ENCODE data around the gene POFUT2.

POFUT2 gene

GRCh38 chr21:45260191-45260825 lies 27.4 kb downstream of the POFUT2 start:
- DNase-seq: no peak

GRCh38 chr21:45259206-45259840 lies 28.4 kb downstream of the POFUT2 start:
- DNase-seq: no peak

- no peak for DNase-seq
Observed at GRCh38 chr21:45258466-45258865, 29.2 kb downstream of the POFUT2 start.

DNA sequence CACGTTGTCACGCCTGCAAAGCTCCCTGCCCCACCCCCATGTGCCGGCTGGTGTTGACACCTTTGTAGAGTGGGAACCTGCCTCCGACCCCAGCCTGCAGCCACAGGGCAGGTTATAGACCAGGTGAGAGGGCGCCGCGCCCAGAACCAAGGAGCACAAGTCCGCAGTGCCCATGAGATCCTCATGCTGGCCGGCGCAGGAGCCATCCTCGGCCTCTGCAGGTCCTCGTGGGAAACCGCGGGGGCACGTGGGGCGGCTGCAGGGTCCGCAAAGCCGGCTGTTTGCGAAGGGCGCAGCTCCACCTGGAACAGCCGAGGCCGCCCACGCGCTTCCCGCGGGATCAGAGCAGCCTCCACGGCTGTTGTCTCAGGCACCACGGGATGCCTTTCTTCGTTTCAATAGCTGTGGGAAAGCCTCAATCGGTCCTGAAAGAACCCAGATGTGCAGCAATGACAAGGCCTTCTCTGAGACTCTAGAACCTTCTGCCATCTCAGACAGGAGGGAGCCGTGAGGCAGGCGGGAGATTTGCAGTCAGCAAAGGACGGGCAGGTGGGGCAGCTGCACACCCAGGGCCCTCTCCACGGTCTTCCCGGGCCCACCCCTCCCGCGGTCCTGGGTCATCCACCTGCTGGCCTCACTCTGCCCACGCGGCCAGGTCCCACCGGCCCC lies 29.9 kb downstream of the POFUT2 start:
- no peak for DNase-seq

DNA sequence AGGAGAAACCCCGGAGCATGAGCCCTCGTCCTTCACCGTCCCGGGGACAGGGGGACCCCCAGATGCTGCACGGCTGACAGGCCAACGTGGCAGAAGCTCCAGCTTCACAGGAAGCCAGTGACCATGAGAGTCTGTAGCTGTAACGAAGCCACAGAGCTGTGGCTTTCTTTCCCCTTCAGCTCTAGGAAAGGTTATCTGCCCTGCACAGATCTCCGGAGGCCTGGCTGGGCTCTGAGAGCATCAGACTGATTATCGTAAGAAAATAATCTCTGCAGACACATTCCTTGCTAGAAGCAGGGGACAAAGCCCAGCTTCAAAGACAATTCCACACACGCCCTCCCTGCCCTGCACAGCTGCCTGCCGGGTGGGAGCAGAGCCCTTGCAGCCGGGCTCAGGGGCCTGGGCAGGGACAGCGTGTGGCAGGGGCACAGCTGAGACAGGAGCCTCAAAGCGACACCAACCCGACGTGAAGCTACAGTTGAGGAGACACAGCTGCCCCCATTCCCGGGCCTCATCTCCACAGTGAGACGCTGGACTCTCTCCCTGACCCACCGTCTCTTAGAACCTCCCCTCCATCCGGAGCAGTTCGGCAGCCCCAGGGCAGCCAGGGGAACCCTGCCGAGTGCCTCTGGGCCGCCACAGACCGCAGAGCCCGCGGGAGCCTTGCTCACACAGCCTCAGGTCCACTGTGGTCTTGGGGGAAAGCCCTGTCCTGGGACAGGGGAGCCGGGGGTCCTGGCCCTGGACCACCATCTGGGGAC lies 30.6 kb downstream of the POFUT2 start:
- DNase-seq: no peak

DNA sequence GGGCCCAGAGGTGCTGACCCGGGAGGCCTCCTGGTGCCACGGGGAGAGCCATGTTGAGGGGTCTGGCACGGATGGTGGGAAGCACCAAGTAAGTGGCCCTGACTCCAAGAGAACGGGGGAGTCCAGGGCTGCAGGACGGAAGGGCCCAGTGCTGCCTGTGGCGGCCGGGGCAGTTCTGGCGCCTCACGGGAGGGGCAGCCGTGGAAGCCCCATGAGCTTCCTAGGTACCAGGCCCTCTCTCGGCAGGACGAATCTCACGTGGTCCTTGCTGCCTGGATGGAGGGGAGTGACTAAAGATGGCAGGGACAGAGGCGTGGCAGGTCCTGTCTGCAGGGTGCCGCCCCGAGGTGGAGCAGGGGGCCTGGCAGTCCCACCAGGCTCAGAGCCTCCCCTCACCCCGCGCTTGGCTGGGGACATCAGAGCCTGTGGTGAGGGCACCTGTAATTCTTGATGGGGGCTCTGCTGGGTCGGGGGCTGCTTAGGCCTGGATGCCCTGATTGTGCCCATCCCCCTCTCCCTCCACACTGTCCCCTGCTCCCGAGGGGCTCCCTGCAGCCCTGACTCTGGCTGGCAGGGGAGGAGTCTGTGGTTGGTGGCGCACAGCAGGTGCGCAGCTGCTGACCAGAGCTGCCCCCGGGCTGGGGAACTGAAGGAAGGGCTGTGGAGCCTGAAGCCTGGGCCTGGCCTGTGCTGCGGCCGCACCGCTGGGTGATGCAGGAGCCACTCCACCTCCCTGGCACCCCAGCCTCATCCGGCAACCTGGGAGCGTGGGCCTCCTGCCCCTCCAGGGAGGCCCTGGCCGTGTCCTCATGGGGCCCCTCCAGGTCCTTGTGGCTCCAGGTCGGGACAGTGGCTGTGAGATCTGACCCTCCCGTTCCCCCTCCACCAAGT lies 31.4 kb downstream of the POFUT2 start:
- no peak for DNase-seq

- no peak for DNase-seq
Observed at GRCh38 chr21:45255381-45256020, 32.2 kb downstream of the POFUT2 start.

GRCh38 chr21:45254460-45254930 lies 33.2 kb downstream of the POFUT2 start:
- no peak for DNase-seq

DNA sequence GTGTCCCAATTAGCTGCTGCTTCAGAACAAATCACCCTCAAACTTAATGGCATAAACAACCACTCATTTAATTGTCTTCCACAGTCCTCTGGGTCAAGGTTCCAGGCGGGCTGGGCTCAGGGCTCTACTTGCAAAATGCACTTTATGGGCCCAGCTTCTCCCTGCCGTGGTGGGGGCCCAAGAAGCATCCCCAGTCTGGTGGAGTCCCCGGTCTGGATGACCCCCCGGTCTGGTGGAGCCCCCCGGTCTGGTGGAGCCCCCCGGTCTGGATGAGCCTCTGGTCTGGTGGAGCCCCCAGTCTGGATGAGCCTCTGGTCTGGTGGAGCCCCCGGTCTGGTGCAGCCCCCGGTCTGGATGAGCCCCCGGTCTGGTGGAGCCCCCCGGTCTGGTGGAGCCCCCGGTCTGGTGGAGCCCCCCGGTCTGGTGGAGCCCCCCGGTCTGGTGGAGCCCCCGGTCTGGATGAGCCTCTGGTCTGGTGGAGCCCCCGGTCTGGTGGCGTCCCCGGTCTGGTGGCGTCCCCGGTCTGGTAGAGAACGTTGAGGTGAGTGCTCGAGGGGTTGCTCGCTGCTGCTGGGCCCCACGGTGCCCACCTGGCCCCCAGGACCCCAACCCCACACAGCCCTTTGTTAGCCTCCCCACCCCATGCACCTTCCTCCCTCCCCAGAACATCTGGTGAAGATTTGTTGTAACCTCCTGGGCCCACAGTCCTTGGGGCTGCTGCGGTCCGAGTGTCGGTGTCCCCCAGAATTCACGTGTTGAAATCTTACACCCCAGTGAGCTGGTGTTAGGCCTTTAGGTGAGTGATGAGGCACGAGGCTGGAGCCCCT lies 33.8 kb downstream of the POFUT2 start:
- no peak for DNase-seq

GRCh38 chr21:45253180-45253579 lies 34.5 kb downstream of the POFUT2 start:
- DNase-seq: no peak

DNA sequence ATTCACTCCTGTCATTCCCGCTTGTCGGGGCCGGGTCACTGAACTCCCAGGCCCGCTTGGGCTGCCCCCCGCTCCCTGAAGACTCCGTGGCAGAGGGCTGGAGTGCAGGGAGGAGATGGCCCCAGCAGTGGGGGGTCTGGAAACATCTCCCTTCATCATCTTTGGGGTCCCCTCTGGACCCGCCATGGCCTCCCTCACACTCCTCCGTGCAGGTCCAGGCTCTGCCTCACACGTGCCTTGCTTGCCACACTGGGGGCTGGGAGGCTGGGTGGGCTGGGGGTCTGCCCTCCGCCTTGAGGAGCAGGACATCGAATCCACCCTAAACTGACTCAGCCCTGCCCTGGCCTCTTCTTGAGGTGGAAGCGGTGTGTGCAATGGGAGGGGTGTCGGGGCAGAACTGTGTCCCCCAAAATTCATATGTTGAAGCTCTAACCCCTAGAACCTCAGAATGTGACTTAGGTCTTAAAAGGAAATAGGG lies 35.2 kb downstream of the POFUT2 start:
- no peak for DNase-seq

DNA sequence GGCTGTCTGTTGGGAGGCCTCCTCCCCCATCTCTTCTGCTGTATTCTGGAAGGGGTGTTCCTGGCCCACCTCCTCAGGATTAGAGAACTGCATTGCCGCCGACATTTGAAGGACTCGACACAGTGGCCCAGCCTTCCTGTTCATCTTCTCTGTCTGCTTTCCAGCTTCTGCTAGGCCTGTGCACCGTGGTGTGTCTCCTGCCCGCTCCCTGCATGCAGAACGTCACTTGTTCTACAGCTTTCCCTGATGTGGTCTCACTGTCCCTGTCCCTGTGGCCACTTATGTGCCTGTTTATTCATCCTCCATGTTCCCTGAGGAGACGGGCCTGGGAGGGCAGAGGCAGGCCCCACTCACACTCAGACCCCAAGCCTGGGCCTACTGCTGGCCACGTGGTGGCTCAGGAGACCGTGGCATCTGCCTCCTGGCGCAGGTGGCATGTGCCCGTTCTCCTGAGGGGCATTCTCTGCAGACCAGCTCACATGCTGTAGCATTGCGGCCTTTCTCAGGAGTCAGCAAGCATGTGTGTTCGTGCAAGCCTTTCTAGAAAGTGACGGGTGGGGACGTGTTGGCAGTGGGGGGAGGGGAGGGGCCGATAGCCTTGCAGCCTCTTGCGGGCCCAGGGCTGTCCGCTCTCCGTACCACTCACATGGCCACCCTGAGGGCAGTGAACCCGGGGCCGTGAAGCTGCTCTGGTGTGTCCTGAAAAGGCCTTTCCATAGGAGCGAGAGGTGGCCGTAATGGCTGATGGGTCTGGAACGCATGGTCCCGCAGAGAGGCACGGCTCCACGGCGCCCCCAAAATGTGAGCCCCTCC lies 35.9 kb downstream of the POFUT2 start:
- DNase-seq: no peak

- DNase-seq: no peak
Observed at GRCh38 chr21:45250914-45251634, 36.6 kb downstream of the POFUT2 start.

DNA sequence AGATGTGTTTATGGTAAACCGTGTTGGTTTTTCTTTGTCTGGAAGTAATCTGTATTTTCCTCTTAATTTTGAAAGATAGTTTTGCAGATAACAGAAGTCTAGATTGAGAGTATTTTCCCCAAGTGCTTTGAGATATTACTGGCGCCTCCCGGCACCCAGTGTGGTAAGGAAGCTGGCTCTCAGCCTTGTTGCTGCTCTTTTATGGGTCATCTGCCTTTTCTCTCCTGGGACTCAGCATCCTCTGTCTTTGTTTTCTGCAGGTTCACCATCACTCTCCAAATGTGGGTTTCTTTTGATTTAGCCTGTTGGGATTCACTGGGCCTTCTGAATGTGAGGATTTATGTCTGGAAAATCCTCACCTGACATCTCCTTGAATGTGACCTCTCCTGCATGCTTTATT lies 37.4 kb downstream of the POFUT2 start:
- no peak for DNase-seq

- DNase-seq: no peak
Observed at GRCh38 chr21:45249626-45250025, 38.1 kb downstream of the POFUT2 start.

- no peak for DNase-seq
Observed at GRCh38 chr21:45248893-45249381, 38.8 kb downstream of the POFUT2 start.

GRCh38 chr21:45248301-45248892 lies 39.3 kb downstream of the POFUT2 start:
- DNase-seq: no peak

Data from kidney glomerular epithelial cell (primary cell).